Left forelimb (tissue), 1 donor: ENCODE measurements around the gene ARHGAP15.

Experiments
- DNase-seq: peaks from one replicate; pipeline ENCODE4 v3.0.0-alpha.2; 2018; ENCODE audit warnings: low spot score

The ARHGAP15 gene

DNA sequence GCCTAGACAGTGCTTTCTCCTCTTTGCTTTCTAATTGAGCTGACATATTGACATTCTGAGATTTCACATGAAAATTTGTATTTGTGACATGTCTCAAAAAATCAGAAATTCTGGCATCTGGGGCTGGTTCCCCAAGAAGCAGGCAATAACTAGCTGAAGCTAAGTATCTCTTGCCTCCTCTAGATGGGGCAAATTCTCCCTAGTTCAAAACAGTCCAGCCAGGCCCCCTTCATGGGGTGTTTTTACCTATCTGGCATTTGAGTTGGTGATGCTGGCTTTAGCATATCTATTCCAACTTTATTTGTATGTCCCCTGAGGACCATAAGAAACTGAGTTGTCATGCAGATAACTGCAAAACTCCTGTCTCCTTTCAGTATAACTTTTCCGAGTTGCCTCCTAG is 39.9 kb downstream of the ARHGAP15 start:
- no peak for DNase-seq

DNA sequence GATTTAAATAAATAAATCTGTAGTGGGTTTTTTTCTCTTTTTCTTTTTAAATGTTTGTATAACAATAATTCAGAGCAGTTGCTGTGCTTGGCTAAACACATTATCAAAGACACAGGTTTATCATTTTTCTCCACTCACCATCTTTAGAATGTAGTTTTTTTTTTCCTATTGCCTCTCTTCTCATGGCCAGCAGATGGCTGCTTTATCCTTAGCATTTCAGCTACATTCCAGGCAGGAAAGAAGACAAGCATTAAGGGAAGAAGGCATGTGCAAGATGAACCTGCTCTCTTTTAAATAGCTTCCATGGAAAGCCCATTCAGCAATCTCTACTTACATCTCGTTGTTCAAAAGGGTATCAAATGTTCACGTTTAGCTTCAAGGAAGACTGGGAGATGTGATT is 42.6 kb downstream of the ARHGAP15 start:
- DNase-seq = no peak

DNA sequence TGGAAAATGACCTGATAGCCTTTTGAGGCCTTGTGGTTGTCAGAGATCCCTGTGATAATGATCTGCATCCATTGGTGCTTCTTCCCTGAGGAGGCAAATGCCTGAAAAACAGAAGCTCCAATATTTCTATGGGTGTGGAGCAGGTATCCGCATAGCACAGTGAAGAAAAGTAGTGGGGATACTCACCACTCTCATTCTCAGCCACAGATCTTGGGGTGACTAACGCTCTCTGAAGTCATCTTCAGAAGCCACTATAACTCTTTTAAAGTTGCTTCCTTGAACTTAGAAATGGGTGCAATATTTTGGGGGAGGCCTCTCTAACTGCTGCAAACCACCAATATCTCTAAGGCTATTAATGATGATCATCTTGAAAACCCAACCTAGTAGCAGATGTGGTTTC is 46.2 kb downstream of the ARHGAP15 start:
- no peak for DNase-seq

DNA sequence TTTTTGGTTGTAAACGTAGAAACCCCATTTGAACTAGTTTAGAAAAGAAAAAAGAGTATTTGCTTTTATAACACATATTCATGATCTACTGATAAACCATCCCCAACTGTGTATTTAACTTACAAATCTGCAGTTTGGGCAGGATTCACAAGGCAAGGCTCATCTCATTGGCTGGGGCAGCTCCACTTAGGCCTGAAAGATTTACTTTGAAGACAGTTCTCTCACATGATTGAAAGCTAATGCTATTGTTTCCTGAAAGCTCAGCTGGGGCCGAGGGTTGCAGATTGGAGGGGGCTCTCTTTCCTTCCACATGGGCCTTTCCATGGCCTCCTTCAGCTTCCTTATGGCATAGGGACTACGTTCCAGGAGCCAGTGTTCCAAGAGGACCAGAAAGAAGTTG is 47.4 kb downstream of the ARHGAP15 start:
- no peak for DNase-seq

DNA sequence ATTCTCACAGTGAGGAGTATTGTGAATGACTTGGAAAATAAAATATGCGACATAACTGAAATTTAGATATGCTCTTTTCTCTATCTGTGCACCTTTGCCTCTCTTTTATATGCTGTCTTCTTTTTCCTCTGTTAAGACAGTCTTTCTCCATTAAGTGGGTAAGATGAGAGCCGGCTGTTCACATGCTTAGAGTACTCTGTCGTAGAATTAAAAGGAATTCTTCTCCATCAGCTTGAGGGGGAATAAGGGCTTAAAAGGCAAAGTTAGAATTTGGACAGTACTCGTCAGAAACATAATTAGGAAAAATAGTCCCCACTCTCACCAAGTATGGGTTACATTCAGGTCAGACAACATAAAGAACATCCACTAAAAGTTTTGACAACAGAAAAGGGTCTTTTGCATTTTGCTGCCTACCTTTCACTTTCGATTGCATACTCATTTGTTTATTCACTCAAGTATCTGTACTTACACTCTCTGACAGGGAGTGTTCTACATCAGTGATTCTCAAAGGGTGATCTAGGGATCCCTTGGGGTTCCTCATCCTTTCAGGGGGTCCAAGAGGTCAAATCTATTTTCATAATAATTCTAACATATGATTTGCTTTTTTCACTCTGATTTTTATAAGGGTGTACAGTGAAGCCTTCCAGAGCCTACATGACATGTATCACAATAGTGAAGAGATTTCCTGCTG is 48.0 kb downstream of the ARHGAP15 start:
- DNase-seq = no peak

DNA sequence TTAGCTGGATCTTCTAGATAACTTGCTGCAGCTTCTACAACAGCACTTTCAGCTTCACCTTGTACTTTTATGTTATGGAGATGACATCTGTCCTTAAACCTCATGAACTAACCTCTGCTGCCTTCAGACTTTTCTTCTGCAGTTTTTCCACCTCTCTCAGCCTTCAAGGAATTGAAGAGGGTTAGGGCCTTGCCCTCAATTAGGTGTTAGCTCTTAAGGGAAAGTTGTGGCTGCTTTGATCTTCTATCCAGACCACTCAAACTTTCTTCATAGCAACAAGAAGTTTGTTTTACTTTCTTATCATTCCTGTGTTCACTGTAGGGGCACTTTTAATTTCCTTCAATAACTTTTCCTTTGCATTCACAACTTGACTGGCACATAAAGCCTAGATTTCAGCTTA is 52.3 kb downstream of the ARHGAP15 start:
- no peak for DNase-seq

DNA sequence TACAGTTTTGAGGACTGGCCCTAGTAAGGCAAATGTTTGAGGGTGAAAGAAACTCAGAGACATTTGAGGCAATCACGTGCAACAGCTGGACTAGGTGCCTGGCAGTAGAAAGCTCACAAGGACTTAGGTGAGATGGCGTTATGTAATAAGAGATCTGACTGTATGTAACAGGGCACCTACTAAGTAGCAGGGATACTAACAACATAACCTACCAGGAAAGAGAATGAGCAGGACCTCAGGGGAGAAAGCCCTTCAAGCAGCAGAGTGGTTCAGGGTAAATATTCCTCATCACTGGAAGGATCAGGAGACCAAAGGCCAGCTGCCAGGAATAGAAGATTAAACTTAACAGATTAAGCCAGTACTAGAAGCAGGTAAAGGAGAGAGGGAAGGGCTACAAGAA is 53.4 kb downstream of the ARHGAP15 start:
- DNase-seq = no peak

DNA sequence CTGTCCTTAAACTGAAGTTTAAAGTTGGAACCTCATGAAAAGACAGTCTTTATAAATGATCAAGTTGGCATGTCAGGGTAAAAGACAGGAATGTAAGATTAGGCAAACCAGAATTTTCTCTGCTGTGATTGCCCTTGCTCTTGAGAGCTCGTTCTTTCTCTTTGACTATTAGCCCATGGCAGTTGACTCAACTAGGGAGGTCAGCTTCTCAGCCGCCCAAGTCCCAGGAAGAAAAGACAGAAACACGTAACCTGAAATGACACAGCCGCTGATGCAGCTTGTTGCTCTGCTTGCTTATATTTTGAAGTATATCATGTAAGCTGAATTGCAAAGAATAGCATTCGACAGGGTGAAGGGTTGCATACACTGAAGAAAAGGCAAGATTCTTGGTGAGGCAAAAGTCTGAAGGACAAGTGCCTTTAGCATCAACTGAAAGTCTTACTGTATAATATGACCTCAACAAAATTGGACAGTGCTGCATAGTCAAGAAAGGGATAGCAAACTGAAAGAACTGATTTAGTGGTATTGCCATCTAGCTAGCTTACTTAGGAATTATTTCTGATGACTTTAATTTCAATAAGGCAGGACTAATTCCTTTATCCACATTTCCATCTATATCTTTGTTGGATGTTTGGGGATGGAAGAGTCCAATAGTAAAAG is 54.7 kb downstream of the ARHGAP15 start:
- DNase-seq = no peak

DNA sequence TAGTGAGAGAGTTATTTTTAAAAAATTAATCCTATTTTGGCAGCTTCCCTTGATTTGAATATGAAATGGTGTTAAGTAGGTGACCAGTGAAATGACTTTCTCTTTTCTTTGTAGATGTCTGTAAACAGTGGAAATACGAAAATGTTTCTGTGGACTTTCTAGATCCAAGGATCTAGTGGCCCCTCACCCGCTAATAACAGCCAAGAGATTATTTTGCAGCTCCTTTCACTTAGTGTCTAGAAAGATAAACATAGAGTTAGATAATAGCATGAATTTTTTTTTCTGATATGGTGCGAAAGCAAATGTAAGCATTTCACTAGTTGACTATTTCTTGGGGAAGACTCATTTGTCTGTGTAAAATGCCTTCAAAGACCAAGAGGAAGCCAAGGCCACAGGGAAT is 57.7 kb downstream of the ARHGAP15 start:
- no peak for DNase-seq

DNA sequence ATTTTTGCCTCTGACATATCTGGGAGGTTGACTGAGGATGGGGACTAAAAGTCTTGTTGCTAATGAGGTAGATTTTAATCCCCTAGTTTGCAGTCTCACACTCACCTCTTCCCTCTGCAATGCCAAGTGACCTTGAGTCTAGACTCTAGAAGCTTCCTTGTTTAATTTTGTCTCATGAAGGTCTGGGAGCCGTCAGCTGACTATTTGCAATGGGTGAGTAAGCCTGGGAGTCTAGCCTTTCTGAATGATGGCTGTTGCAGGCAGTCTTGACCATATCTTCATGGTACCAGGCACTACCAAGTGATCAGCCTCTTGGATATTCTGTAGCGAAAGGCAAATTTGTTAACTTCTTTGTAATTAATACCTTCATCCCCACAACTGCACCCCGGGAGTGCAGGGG is 61.2 kb downstream of the ARHGAP15 start:
- DNase-seq = no peak

DNA sequence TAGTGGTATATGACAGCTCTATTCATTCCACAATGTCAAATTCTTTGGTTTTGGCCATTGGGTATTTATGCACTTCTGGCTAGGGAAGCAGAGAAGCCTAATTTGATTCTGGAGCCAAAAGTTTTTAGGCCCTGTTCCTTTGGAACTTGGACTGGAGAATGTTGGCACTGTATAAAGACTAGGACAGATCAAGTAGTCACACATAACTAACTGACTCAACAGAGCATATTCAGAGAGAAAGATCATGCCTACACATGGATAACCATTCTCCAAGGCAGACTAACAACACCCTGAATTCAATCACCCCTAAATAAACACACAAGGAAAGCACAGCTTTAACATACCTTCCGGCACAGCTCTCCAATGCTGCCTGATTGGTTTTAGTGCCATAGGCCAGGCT is 62.9 kb downstream of the ARHGAP15 start:
- no peak for DNase-seq

DNA sequence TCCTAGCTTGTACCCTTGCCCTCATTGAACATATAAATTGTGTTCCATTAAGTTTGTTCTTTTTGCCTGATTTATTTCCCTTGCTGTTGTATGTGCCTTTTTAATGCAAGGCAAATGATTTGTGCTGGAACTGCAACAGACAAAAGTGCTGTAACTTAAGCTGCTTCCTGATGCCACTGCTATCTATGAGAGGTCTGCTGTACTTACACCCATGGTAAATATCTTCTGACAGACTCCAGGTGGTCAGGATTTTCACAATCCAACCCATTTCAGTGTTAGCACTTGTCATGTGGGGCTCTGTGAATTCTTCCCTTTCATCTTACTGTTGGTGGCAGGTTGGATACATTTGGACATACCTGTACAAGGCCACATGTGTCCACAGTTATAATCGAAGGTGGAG is 63.5 kb downstream of the ARHGAP15 start:
- DNase-seq = no peak

DNA sequence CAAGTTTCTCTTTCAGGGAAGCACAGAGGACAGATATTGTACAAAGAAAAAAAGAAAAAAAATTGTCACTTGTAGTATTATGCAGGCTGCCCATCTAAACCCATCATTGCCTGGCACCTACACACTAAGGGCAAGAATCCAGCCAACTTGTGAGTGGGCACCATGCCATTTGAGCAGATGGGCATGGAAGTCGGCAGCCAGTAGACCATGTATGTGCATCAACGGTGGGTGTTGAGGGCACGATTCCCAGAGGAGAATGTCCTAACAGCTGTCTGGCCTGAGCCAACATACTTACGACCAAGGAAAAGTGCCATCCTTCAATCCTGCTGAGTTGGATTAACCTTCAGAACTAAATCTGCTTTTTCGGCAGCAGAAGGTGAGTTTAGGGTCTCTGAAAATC is 63.9 kb downstream of the ARHGAP15 start:
- DNase-seq = no peak

DNA sequence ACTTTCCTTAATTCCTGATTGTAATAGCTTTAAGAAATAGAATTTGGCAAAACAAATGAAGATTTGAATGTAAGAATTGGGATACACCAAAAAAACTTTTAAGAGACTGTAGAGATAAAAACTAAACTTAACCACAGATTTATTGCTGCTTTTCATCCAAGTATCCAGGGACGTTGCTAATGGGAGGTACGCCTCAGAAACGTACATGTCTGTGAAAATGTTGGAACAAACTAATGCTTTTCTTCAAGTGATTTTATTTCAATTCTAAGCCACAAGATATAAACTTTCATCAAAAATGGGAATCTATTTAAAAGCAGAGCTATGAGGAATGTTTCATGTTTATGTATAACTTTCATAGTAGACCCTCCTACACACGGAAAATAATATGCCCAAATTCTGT is 66.3 kb downstream of the ARHGAP15 start:
- DNase-seq = no peak

DNA sequence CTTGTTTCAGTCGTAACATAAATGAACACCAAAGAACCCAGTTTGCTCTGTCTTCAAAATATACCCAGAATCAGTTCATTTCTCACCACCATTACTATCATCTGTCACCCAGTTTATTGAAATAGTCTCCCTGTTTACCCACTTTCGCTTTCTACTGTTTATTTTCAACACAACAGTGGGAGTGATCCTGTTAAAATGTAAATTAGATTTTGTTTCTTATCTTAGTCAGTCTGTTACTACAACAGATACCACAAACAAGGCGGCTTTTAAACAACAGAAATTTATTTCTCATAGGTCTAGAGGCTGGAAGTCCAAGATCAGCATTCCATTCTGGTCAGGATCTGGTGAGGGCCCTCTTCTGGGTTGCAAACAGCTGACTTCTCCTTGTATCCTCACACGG is 74.8 kb downstream of the ARHGAP15 start:
- no peak for DNase-seq

DNA sequence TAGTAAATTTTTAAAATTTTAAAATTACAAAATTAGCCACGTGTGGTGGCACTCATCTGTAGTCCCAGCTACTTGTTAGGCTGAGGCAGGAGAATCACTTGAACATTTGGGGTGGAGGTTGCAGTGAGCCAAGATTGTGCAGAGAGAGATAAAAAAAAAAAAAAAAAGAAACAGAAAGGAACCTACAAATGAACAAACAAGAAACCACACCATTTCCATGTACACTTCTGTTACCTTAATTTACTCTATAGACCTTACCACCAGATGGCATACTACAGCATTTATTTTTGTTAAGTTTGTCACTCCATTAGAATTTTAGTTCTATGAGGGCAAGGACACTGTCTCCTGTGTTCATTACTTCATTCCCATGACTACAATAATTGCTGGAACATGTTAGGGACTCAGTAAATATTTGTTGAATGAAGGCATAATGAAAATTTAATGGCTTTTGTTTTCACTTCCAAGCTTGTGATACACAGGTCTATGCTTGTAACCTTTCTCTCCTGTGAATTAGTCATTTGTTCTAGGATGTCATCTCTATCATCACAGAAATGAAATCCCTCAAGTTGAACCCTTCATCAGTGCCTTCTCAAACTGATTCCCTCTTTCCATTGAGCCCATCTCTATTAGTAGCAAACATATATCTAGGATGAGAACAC is 76.0 kb downstream of the ARHGAP15 start:
- no peak for DNase-seq

DNA sequence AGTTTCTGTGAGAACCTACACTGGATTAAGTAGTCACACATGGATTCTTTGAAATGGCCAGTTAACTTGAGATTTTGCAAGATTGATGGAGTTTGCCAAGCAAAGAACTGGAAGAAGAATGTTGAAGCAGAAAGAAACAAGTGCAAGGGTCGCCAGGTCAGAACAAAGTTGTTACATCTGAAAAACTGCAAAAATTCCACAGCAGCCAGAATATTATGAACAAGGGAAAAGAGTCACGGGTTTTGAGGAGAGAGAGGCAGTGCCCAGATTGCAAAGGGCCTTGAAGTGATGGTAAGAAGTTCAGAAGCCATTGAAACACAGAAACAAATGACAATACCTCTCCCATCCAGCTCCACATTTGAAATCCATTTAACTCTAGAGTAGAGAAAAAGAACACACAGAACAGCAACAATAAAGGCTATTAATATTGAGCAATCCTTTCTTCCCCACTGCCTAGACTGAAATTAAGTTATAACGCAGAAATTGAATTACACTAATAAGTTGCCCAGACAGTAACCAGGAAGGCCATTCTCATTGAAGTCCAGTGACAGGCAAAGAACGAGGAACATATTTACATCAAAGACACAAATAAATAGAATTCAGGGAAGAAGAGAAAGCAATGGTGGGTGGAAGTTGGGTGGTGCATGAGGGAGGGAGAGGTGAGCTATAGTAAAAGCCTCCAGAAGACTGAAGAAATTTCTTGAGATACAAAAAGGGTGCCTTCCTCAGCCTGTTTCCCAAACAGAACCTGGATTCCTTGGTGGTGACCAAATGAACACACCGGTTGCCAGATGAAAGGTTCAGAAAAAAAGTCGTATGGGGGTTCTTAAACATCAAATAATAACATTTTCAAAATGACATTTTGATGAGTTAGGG is 80.6 kb downstream of the ARHGAP15 start:
- DNase-seq = no peak

DNA sequence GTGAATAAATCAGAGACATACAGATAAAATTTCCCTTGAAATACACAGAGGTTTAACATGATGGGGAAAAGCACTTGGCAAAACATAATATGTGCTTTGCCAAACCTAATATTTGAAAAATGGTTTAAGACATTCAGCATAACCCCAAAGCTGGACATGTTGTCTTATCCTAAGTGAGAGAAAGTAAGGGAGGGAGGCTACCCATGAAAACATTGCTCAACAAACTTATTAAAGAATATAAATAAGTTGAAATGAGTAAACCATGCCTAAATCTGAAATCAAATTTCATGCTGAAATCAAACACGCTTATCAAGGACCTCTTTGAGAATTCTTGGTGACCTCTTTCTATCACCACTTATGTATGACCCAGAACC is 81.2 kb downstream of the ARHGAP15 start:
- DNase-seq = no peak

DNA sequence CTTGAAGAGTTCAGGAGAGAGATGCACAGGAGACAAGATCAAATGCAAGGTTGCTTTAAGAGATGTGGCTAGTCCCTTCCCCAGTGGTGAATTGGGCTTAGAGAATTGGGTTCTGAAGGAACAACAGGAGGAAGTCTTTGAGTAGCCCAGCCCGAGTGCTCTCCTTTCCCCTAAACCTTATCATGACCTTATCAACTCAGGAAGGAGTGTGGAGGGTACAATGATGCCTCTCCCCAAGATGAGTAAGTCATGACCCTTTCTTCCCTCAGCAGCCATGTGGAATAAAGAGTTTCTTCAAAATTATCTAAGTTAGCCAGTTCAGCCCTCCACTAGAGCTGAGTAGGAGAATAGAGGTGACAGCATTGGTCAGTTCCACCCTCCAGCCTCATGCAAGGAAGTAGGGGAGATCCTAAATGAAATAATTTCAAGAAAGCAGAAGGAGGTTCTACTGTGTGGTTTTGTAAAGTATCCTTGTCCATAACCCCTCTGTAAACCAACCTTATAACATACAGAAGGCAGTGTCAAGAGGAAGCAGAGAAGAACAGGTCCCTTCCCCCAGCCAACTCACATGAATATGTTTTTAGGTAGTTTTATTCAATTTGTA is 88.4 kb downstream of the ARHGAP15 start:
- no peak for DNase-seq

DNA sequence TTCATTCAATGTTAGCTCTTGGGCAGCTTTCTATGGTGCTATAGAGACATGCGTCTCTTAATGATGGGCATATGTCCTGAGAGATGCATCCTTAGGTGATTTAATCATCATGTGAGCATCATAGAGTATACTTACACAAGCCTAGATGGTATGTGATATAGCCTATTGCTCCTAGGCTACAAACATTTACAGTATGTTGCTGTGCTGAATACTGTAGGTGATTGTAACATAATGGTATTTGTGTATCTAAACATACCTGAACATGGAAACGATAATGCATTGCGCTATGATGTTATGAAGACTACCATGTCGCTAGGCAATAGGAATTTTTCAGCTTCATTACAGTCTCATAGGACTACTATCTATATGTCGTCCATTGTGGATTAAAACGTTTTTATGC is 89.4 kb downstream of the ARHGAP15 start:
- no peak for DNase-seq

DNA sequence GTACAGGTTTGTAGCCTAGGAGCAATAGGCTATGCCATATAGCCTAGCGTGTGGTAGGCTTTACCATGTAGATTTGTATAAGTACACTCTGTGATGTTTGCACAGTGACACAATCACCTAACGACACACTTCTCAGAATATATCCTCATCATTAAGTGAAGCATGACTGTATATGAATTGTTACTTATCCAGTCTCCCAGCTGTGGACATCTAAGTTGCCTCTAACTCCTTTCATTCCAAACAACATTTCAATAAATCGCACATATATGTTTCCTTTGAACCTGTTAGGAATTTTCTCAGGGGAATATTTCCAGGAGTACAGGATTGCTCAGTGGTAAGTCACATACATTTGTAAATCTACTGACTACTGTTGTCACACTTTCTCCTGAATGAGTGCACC is 90.0 kb downstream of the ARHGAP15 start:
- DNase-seq = no peak

DNA sequence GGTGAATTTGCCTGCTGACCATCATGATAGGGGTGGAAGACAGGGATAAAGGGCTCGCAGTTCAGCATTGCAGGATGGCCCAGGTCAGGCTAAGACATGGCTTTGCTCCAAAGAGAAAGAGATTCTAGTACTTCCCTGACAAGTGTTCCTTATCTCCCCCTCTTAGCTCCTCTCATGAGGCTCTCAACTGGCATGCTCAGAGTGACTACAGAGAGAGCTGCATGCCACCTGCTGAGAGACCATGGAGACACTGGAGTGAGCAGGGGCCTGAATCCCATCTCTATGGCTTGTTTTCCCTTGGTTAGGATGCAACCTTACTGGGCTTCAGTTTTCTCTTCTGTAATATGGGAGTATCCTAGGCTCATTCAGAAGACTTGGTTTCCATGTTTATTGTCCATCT is 94.3 kb downstream of the ARHGAP15 start:
- no peak for DNase-seq
